Astrocyte of the spinal cord (primary cell): ENCODE results near the gene RWDD1.
A peak's percentile ranks its signal among the peaks of the same experiment; 100 is the strongest.

Source experiments
- DNase-seq: peaks from one replicate; pipeline ENCODE4 v3.0.0; 2011; ENCODE audit warnings: low read depth, low spot score
- H3K4me3 ChIP-seq: 2 replicates; pipeline ENCODE4 v1.5.1; 2011; ENCODE audit warnings: low read depth, mild to moderate bottlenecking, low read length, moderate library complexity
- CTCF ChIP-seq: IDR thresholded peaks from 2 replicates; pipeline ENCODE4 v1.5.1; 2012; ENCODE audit warnings: low read depth, mild to moderate bottlenecking, low read length, inconsistent platforms
- in situ Hi-C: cut with HindIII; loops from 2 replicates; pipeline ENCODE4 v1.10.0; 2017; ENCODE audit warnings: low sequenced_read_pairs

RWDD1 gene

GRCh38 chr6:116615937-116616736, 44.8 kb downstream of the RWDD1 start, which contains the start of gene RSPH4A:
Gene RSPH4A, plus strand, starts transcription at chr6:116616479. Its CDS starts 145 bp downstream, at chr6:116616624.
- H3K4me3 ChIP-seq = peak within 1 kb of the TSS; percentile 75
- TF ChIP-seq CTCF = peak; percentile 23
- DNase-seq = peak; percentile 96
- in situ Hi-C loops = no loop called here

GRCh38 chr6:116616737-116617053, 45.4 kb downstream of the RWDD1 start:
- TF ChIP-seq CTCF = no peak
- peak overlapping the region; percentile 75 for H3K4me3 ChIP-seq
- in situ Hi-C loops = no loop called here
- DNase-seq = no peak

- TF ChIP-seq CTCF = no peak
- DNase-seq = no peak
- H3K4me3 ChIP-seq = no peak overlapping the region
- in situ Hi-C loops = no loop called here
These were observed 52.9 kb downstream of the RWDD1 start for GRCh38 chr6:116624036-116624805.

- TF ChIP-seq CTCF = no peak
- DNase-seq = no peak
- no peak overlapping the region for H3K4me3 ChIP-seq
- in situ Hi-C loops = no loop called here
These were observed 54.6 kb downstream of the RWDD1 start for GRCh38 chr6:116625872-116626271.

GRCh38 chr6:116629563-116629981, 58.3 kb downstream of the RWDD1 start:
- no peak for TF ChIP-seq CTCF
- in situ Hi-C loops = no loop called here
- DNase-seq = no peak
- no peak overlapping the region for H3K4me3 ChIP-seq

GRCh38 chr6:116631379-116631990, 60.2 kb downstream of the RWDD1 start:
- TF ChIP-seq CTCF = no peak
- in situ Hi-C loops = no loop called here
- no peak overlapping the region for H3K4me3 ChIP-seq
- DNase-seq = no peak
